HepG2 (cell line): Measurements from ENCODE around the gene PTGR3. TPM values are rescaled to one million over a fixed set of nuclear protein-coding genes. Genes with fewer than 3 reads are reported as not detected.

Source experiments
- ATAC-seq: fragments of 200-7000 bp; cut with Tn5 transposase; 3 replicates; pipeline ENCODE4 v1.9.1; 2020; ENCODE audit warnings: mild to moderate bottlenecking, moderate library complexity
- BruUV-seq: library from RNA; stranded (reverse); fragments of 400-500 nt; replicated peaks from 2 replicates; lab custom pipeline; 2021; lab: Mats Ljungman, UMichigan
- CTCF ChIA-PET: fragments of 300-600 bp; formaldehyde crosslinking; extraction: SDS; loops from one replicate; lab custom pipeline; 2021; ENCODE audit warnings: low total read pairs, inconsistent platforms, low intra/inter-chr PET ratio; lab: Yijun Ruan, JAX
- POLR2A ChIA-PET: fragments of 350-600 bp; sonication (Branson Sonifier 250); formaldehyde crosslinking; loops from one replicate; lab custom pipeline; 2020; ENCODE audit warnings: antibody characterized with exemption, inconsistent platforms; lab: Yijun Ruan, JAX
- DNase-seq: peaks from one replicate; pipeline ENCODE4 v3.0.0-alpha.2; 2015; ENCODE audit warnings: low spot score
- FAIRE-seq: peaks from 3 replicates; lab custom pipeline; 2011; peaks lifted over from hg19 to GRCh38; lab: Jason Lieb, UNC
- H2AFZ ChIP-seq: one replicate; pipeline ENCODE4 v1.6.1; 2011; ENCODE audit warnings: low read length, inconsistent platforms
- H3K27ac ChIP-seq: fragments of 300-600 bp; 3 replicates; pipeline ENCODE4 v1.8.0; 2011; ENCODE audit warnings: mixed run types, mild to moderate bottlenecking, mixed read lengths, low read length, inconsistent platforms; ENCODE audit not compliant: insufficient read depth; ENCODE audit errors: extremely low read length
- H3K27me3 ChIP-seq, 2 experiments: fragments of 200-600 bp in 1 of 2; 2 replicates in 1 of 2; 3 replicates in 1 of 2; pipeline versions ENCODE4 v1.6.0 to v1.8.0; 2011; ENCODE audit warnings: low read length in 2 of 2, mild to moderate bottlenecking in 2 of 2, moderate library complexity in 2 of 2, inconsistent platforms in 1 of 2; ENCODE audit not compliant: insufficient read depth in 2 of 2, control insufficient read depth in 1 of 2
- H3K36me3 ChIP-seq, 2 experiments: fragments of 200-600 bp in 1 of 2; replicated peaks in 1 of 2; 2 replicates in 1 of 2; 3 replicates in 1 of 2; pipeline versions ENCODE4 v1.5.1 to v1.8.0; 2011; ENCODE audit warnings: low read length in 2 of 2, inconsistent platforms in 1 of 2; ENCODE audit not compliant: insufficient read depth in 2 of 2, control insufficient read depth in 1 of 2
- H3K4me1 ChIP-seq: 2 replicates; pipeline ENCODE4 v1.5.1; 2012; ENCODE audit warnings: low read length, inconsistent platforms; ENCODE audit not compliant: insufficient read depth
- H3K4me2 ChIP-seq: 2 replicates; pipeline ENCODE4 v1.6.0; 2011; ENCODE audit warnings: low read depth, low read length, inconsistent platforms
- H3K4me3 ChIP-seq, 3 experiments: fragments of 200-600 bp in 1 of 3; sonication (generic), shearing (Covaris generic) in 1 of 3; replicated peaks in 1 of 3; 2 replicates each; pipeline ENCODE4 v1.5.1; 2011 to 2016; ENCODE audit warnings: low read length in 3 of 3, inconsistent platforms in 2 of 3, low read depth in 2 of 3, mild to moderate bottlenecking in 2 of 3, control low read depth in 1 of 3, mixed read lengths in 1 of 3; ENCODE audit not compliant: insufficient read depth in 1 of 3
- H3K79me2 ChIP-seq: one replicate; pipeline ENCODE4 v1.6.1; 2011; ENCODE audit warnings: low read length, inconsistent platforms; ENCODE audit not compliant: insufficient read depth
- H3K9ac ChIP-seq: 2 replicates; pipeline ENCODE4 v1.6.0; 2011; ENCODE audit warnings: mild to moderate bottlenecking, low read depth, low read length, inconsistent platforms; ENCODE audit not compliant: insufficient read depth
- H3K9me3 ChIP-seq: 2 replicates; pipeline ENCODE4 v1.5.1; 2012; ENCODE audit warnings: mild to moderate bottlenecking, low read length
- H4K20me1 ChIP-seq: 2 replicates; pipeline ENCODE4 v1.6.0; 2011; ENCODE audit warnings: inconsistent platforms, mild to moderate bottlenecking, low read length, moderate library complexity; ENCODE audit not compliant: insufficient read depth
- FOXO4 ChIP-seq: sonication (generic); formaldehyde crosslinking; conservative IDR thresholded peaks from 2 replicates; pipeline ENCODE4 v1.8.1; 2023; ENCODE audit warnings: missing genetic modification reagents
- HIC2 ChIP-seq: sonication (generic); formaldehyde crosslinking; IDR thresholded peaks from 2 replicates; pipeline ENCODE4 v1.9.0; 2022; ENCODE audit warnings: low read depth, missing genetic modification reagents
- MED8 ChIP-seq: sonication (generic); formaldehyde crosslinking; IDR thresholded peaks from 2 replicates; pipeline ENCODE4 v1.8.1; 2023; ENCODE audit warnings: mild to moderate bottlenecking, missing genetic modification reagents; ENCODE audit not compliant: insufficient replicate concordance
- MEIS1 ChIP-seq: sonication (generic); formaldehyde crosslinking; IDR thresholded peaks from 2 replicates; pipeline ENCODE4 v1.9.0; 2021; ENCODE audit warnings: mild to moderate bottlenecking, missing genetic modification reagents, moderate library complexity, borderline replicate concordance
- TOPORS ChIP-seq: sonication (generic); formaldehyde crosslinking; IDR thresholded peaks from 2 replicates; pipeline ENCODE4 v1.8.0; 2023; ENCODE audit warnings: mild to moderate bottlenecking, missing genetic modification reagents
- WGBS: methylation state at CpG from one replicate; pipeline ENCODE4 v1.1.6; 2017; ENCODE audit warnings: low lambda C conversion rate; 5-methylcytosine and 5-hydroxymethylcytosine counted together
- in situ Hi-C: cut with HindIII; loops from 2 replicates; pipeline ENCODE4 v1.10.0; 2017; ENCODE audit warnings: low pct_unique_long_range_greater_than_20kb; ENCODE audit not compliant: extremely low pct_ligation_motif_present
- intact Hi-C: fragments of 100-400 bp; cut with micrococcal nuclease; formaldehyde crosslinking; loops from one replicate; pipeline ENCODE4 v1.10.0; 2022; ENCODE audit not compliant: unreplicated experiment
- polyA plus RNA-seq, 8 experiments: library from polyadenylated mRNA; depleted of rRNA in 3 of 8; stranded (reverse) in 7 of 8; unstranded in 1 of 8; fragments of >200 nt; fragmentation: Illumina TruSeq in 4 of 8; extraction: Trizol in 4 of 8; gene quantifications; 2 replicates each; pipeline versions ENCODE4 v1.2.1 to v1.2.3, GENCODE V29; 2011 to 2016; ENCODE audit warnings: low read depth in 4 of 8, missing spikeins in 1 of 8, mixed read lengths in 1 of 8; ENCODE audit not compliant: insufficient read depth in 1 of 8
- total RNA-seq, 5 experiments: library from RNA; depleted of rRNA; stranded (reverse); fragments of >200 nt; fragmentation: Illumina TruSeq; extraction: Trizol; gene quantifications; 2 replicates each; pipeline ENCODE4 v1.2.3, GENCODE V29; 2016; ENCODE audit warnings: low read depth in 1 of 5
- TF ChIP-seq, protein P1 (sequence below), 2 experiments: fragments of 450-650 bp in 1 of 2; sonication (generic) in 1 of 2; formaldehyde crosslinking; IDR thresholded peaks; 2 replicates each; pipeline versions ENCODE4 v1.5.0 to v1.8.0; 2020 to 2022; ENCODE audit warnings: mild to moderate bottlenecking in 1 of 2, missing genetic modification reagents in 1 of 2

PTGR3 gene
- total and polyA plus RNA-seq, 2 of the 13 experiments (the other 11 are each of a cell fraction or from before 2014, with no cell fraction given): 11.5 to 25.3 TPM

DNA sequence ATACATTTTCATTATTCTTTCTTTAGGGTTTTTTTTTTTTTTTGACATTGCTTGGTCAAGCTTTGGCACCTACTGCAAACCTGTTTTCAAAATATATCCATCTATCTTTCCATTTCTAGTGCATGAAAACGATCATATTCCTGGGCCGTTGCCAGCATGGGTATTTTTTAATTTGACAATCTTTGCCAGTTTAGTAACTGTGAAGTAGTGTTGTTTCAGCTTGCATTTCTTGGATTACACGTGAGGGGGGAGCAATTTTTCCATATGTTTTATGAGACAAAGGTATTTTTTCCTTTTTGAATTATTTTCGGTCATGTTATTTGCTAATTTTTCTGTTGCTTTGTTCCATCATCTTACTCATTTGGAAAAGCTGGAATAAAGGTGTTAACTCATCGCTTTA, 42.5 kb upstream of the PTGR3 start:
- H3K4me1 ChIP-seq: peaks cover 28% of the 10 kb centered on the region
- no peak overlapping the region for H3K9ac ChIP-seq
- H3K9me3 ChIP-seq: no peaks in the 10 kb centered on the region
- TF ChIP-seq MEIS1 (CRISPR knock-in tag): no peak
- TF ChIP-seq, protein P1, sequence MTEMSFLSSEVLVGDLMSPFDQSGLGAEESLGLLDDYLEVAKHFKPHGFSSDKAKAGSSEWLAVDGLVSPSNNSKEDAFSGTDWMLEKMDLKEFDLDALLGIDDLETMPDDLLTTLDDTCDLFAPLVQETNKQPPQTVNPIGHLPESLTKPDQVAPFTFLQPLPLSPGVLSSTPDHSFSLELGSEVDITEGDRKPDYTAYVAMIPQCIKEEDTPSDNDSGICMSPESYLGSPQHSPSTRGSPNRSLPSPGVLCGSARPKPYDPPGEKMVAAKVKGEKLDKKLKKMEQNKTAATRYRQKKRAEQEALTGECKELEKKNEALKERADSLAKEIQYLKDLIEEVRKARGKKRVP (CRISPR knock-in tag; IDR thresholded peaks at IDR 0.05): no peak
- TF ChIP-seq HIC2 (CRISPR knock-in tag): no peak
- TF ChIP-seq TOPORS: no peak
- no peak for TF ChIP-seq FOXO4 (CRISPR knock-in tag)
- TF ChIP-seq MED8 (CRISPR knock-in tag): no peak
- intact Hi-C loops: no loop called here
- in situ Hi-C loops: no loop called here
- DNase-seq (no peak), ATAC-seq (no peak), FAIRE-seq (no peak)
- H3K27ac ChIP-seq: no peak overlapping the region
- BruUV-seq: no TSS peak
- no peaks in the 10 kb centered on the region for H4K20me1 ChIP-seq
- H3K27me3 ChIP-seq: no peaks in the 10 kb centered on the region
- no peak overlapping the region for H3K4me3 ChIP-seq
- WGBS: 96% methylated on average over 5 of the region's 5 CpGs
- H3K36me3 ChIP-seq: no peaks in the 10 kb centered on the region
- no peak overlapping the region for H3K4me2 ChIP-seq
- H3K79me2 ChIP-seq: peaks cover 5% of the 10 kb centered on the region
- no peak overlapping the region for H2AFZ ChIP-seq
- ChIA-PET CTCF (no interaction called here), POLR2A (no interaction called here)
